ENCODE results near the gene GCN1. TPM values are rescaled to one million over a fixed set of nuclear protein-coding genes. Genes with fewer than 3 reads are reported as not detected.

The GCN1 gene
- total RNA-seq, 1 donor from 2014 or later = 36.0 TPM

- H3K4me1 ChIP-seq = peaks cover 100% of the 10 kb centered on the region
- peak; percentile 24 for TF ChIP-seq CTCF (IDR thresholded peaks at IDR 0.05; ENCODE audit: borderline replicate concordance)
- intact Hi-C loops (cut with micrococcal nuclease) = no loop called here
- peak overlapping the region; percentile 96 for H3K27ac ChIP-seq (replicated peaks)
- peak; percentile 44 for DNase-seq
- no peaks in the 10 kb centered on the region for H3K27me3 ChIP-seq (ENCODE audit: low read depth)
- no peaks in the 10 kb centered on the region for H3K9me3 ChIP-seq (replicated peaks)
- peak overlapping the region; percentile 46 for H3K4me3 ChIP-seq
- no peaks in the 10 kb centered on the region for H3K36me3 ChIP-seq
These were observed 41.1 kb upstream of the GCN1 start for GRCh38 chr12:120235369-120236323.

- TF ChIP-seq CTCF (IDR thresholded peaks at IDR 0.05; ENCODE audit: borderline replicate concordance) = peak; percentile 61
- H3K36me3 ChIP-seq = no peaks in the 10 kb centered on the region
- intact Hi-C loops (cut with micrococcal nuclease) = no loop called here
- peaks cover 100% of the 10 kb centered on the region for H3K4me1 ChIP-seq
- H3K27ac ChIP-seq (replicated peaks) = peak overlapping the region; percentile 96
- H3K9me3 ChIP-seq (replicated peaks) = no peaks in the 10 kb centered on the region
- H3K27me3 ChIP-seq (ENCODE audit: low read depth) = no peaks in the 10 kb centered on the region
- peak overlapping the region; percentile 46 for H3K4me3 ChIP-seq
- DNase-seq = peak; percentile 86
These were observed 40.3 kb upstream of the GCN1 start for GRCh38 chr12:120234643-120235368.

GRCh38 chr12:120231316-120232011 is 36.9 kb upstream of the GCN1 start:
- Histone ChIP-seq H3K27ac (replicated peaks) (peak overlapping the region; percentile 96), H3K27me3 (ENCODE audit: low read depth) (no peaks in the 10 kb centered on the region), H3K9me3 (replicated peaks) (no peaks in the 10 kb centered on the region), H3K36me3 (peaks cover 3% of the 10 kb centered on the region), H3K4me1 (peaks cover 100% of the 10 kb centered on the region), H3K4me3 (peak overlapping the region; percentile 47)
- peak; percentile 19 for TF ChIP-seq CTCF (IDR thresholded peaks at IDR 0.05; ENCODE audit: borderline replicate concordance)
- intact Hi-C loops (cut with micrococcal nuclease) = no loop called here
- peak; percentile 58 for DNase-seq

- Histone ChIP-seq H3K27ac (replicated peaks) (peak overlapping the region; percentile 96), H3K4me1 (peaks cover 100% of the 10 kb centered on the region), H3K4me3 (peak overlapping the region; percentile 47), H3K36me3 (peaks cover 8% of the 10 kb centered on the region), H3K27me3 (ENCODE audit: low read depth) (no peaks in the 10 kb centered on the region), H3K9me3 (replicated peaks) (no peaks in the 10 kb centered on the region)
- DNase-seq = no peak
- TF ChIP-seq CTCF (IDR thresholded peaks at IDR 0.05; ENCODE audit: borderline replicate concordance) = no peak
- intact Hi-C loops (cut with micrococcal nuclease) = no loop called here
These were observed 36.4 kb upstream of the GCN1 start for GRCh38 chr12:120230974-120231315.

- H3K36me3 ChIP-seq = peaks cover 11% of the 10 kb centered on the region
- H3K4me1 ChIP-seq = peaks cover 100% of the 10 kb centered on the region
- H3K9me3 ChIP-seq (replicated peaks) = no peaks in the 10 kb centered on the region
- peak overlapping the region; percentile 47 for H3K4me3 ChIP-seq
- H3K27ac ChIP-seq (replicated peaks) = peak overlapping the region; percentile 96
- DNase-seq = peak; percentile 74
- TF ChIP-seq CTCF (IDR thresholded peaks at IDR 0.05; ENCODE audit: borderline replicate concordance) = no peak
- intact Hi-C loops (cut with micrococcal nuclease) = no loop called here
- no peaks in the 10 kb centered on the region for H3K27me3 ChIP-seq (ENCODE audit: low read depth)
These were observed 35.9 kb upstream of the GCN1 start for GRCh38 chr12:120230326-120230973.
